Nephron progenitor cell (in vitro differentiated cells): ENCODE data around the gene ZNF71.

Source experiments
- DNase-seq: peaks from one replicate; pipeline ENCODE4 v3.0.0; 2021
- H3K27ac Mint-ChIP-seq: 2 replicates; pipeline ENCODE4 v1.8.0; 2021; ENCODE audit warnings: mild to moderate bottlenecking, moderate library complexity, mixed read lengths
- H3K27me3 Mint-ChIP-seq: 2 replicates; pipeline ENCODE4 v1.8.0; 2021; ENCODE audit warnings: mild to moderate bottlenecking, low read depth, mixed read lengths; ENCODE audit not compliant: poor library complexity
- H3K36me3 Mint-ChIP-seq: 2 replicates; pipeline ENCODE4 v1.8.0; 2021; ENCODE audit warnings: low read depth, mixed read lengths
- H3K4me1 Mint-ChIP-seq: 2 replicates; pipeline ENCODE4 v1.8.0; 2021; ENCODE audit warnings: mixed read lengths
- H3K4me3 Mint-ChIP-seq: 2 replicates; pipeline ENCODE4 v1.8.0; 2021; ENCODE audit warnings: mild to moderate bottlenecking, moderate library complexity, mixed read lengths
- H3K9me3 Mint-ChIP-seq: 2 replicates; pipeline ENCODE4 v1.8.0; 2021; ENCODE audit warnings: mild to moderate bottlenecking, moderate library complexity, mixed read lengths
- CTCF ChIP-seq: fragments of 200-600 bp; sonication (generic); IDR thresholded peaks from 2 replicates; pipeline ENCODE4 v1.5.0; 2021; ENCODE audit warnings: antibody characterized with exemption

ZNF71 gene

DNA sequence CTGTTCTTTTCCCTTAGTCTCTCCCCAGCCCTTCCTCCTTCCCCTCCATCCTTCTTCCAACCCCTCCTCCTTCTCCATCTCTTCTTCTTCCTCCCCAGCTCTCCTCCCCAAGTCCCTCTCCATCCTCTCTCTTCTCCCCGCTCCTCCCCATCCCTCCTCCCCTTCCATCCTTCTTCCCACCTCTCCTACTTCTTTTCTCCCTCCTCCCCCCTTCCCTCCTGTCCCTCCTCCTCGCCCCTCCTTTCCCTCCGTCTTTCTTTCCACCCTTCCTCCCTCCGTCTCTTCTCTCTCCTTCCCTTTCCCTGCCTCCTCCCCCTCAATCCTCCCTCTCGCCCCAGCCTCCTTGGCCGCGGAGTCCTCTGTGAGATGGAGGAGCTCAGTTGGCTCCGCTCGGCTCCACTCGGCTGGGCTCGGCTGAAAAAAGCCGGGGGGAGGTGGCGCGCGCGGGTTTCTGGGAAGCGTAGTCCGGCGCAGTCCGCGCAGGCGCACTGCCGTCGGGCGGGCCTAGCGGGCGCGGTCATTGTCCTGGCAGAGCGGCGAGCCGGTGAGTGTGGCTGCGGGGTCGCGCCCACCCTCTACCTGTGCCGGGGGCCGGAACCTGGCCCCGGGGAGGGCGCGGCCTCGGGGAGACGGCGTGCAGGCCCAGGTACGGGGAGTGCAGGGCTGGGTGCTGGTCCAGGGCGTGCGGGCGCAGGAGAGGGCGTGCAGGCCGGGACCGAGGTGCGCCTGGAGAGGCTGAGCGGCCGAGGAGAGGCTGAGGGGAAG is at the start of gene ZNF71:
ZNF71 (plus strand) TSS at position 520 of the 765 bp plus-strand sequence. CDS start 6,257 bp downstream, outside the sequence.
- Mint-ChIP-seq H3K4me1 (peaks cover 11% of the 10 kb centered on the region), H3K27ac (peak within 1 kb of the TSS; percentile 84), H3K36me3 (peaks cover 47% of the 10 kb centered on the region), H3K4me3 (peak within 1 kb of the TSS; percentile 98), H3K27me3 (peaks cover 8% of the 10 kb centered on the region), H3K9me3 (peaks cover 98% of the 10 kb centered on the region)
- DNase-seq, result peak; percentile 92
- no peak for TF ChIP-seq CTCF

DNA sequence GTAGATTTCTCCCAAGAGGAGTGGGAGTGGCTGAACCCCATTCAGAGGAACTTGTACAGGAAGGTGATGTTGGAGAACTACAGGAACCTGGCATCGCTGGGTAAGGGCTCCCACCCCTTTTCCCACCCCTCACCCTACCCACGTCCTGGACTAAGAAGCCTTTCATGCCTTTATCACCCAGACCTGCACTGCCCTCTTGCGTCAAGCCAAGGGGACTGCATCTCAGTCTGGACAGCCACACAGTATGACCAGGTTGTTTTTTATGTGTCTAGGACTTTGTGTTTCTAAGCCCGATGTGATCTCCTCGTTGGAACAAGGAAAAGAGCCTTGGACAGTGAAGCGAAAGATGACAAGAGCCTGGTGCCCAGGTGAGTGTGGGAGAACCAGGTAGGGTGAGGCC is 47.6 kb upstream of the ZNF71 start:
- H3K4me1 Mint-ChIP-seq, result no peaks in the 10 kb centered on the region
- H3K27me3 Mint-ChIP-seq, result no peaks in the 10 kb centered on the region
- H3K4me3 Mint-ChIP-seq, result no peak overlapping the region
- no peak for TF ChIP-seq CTCF
- no peak for DNase-seq
- H3K27ac Mint-ChIP-seq, result no peak overlapping the region
- H3K36me3 Mint-ChIP-seq, result peaks cover 86% of the 10 kb centered on the region
- peaks cover 85% of the 10 kb centered on the region for H3K9me3 Mint-ChIP-seq

DNA sequence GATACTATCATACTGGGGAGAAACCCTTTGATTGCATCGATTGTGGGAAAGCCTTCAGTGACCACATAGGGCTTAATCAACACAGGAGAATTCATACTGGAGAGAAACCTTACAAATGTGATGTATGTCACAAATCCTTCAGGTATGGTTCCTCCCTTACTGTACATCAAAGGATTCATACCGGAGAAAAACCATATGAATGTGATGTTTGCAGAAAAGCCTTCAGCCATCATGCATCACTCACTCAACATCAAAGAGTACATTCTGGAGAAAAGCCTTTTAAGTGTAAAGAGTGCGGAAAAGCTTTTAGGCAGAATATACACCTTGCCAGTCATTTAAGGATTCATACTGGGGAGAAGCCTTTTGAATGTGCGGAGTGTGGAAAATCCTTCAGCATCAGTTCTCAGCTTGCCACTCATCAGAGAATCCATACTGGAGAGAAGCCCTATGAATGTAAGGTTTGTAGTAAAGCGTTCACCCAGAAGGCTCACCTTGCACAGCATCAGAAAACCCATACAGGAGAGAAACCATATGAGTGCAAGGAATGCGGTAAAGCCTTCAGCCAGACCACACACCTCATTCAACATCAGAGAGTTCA is 40.7 kb upstream of the ZNF71 start:
- no peak for TF ChIP-seq CTCF
- no peak overlapping the region for H3K27ac Mint-ChIP-seq
- DNase-seq, result no peak
- peaks cover 84% of the 10 kb centered on the region for H3K9me3 Mint-ChIP-seq
- H3K36me3 Mint-ChIP-seq, result peaks cover 71% of the 10 kb centered on the region
- H3K27me3 Mint-ChIP-seq, result no peaks in the 10 kb centered on the region
- H3K4me3 Mint-ChIP-seq, result no peak overlapping the region
- no peaks in the 10 kb centered on the region for H3K4me1 Mint-ChIP-seq

DNA sequence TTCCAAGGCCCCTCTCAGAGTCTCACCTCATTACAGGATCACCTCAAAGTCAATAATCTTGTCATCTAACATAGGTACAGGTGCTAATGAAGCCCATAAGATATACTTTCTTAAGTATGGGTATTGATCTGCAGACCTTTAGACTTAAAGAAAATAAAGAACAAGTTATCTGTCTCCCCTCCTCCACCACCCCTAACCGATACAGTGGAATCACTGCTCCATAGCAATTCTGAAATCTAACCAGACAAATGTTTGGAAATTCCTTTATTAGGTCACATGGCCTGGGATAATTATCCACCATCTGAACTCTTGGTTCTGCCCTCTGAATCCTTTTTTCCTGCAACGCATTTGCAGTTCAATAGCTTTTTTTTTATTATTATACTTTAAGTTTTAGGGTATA is 32.3 kb upstream of the ZNF71 start:
- Mint-ChIP-seq H3K4me3 (no peak overlapping the region), H3K36me3 (peaks cover 37% of the 10 kb centered on the region), H3K9me3 (peaks cover 98% of the 10 kb centered on the region), H3K27ac (no peak overlapping the region), H3K4me1 (peaks cover 9% of the 10 kb centered on the region), H3K27me3 (peaks cover 4% of the 10 kb centered on the region)
- no peak for TF ChIP-seq CTCF
- DNase-seq, result no peak

GRCh38 chr19:56566904-56567273 is 28.2 kb upstream of the ZNF71 start:
- no peaks in the 10 kb centered on the region for H3K27me3 Mint-ChIP-seq

More at GRCh38 chr19:56566904-56567273, 28.2 kb upstream of the ZNF71 start:
- H3K4me1 Mint-ChIP-seq, result peaks cover 12% of the 10 kb centered on the region
- H3K27ac Mint-ChIP-seq, result peak overlapping the region; percentile 89
- peak overlapping the region; percentile 97 for H3K4me3 Mint-ChIP-seq
- TF ChIP-seq CTCF, result no peak
- H3K9me3 Mint-ChIP-seq, result peaks cover 96% of the 10 kb centered on the region
- peak; percentile 63 for DNase-seq
- H3K36me3 Mint-ChIP-seq, result peaks cover 75% of the 10 kb centered on the region
